ENCODE results near the gene COL5A1.
"Not testable (repeated sequence)": the region's sequence is repeated elsewhere in the genome, so short reads cannot be mapped to it uniquely, and the experiment has no call there.

The COL5A1 gene

DNA sequence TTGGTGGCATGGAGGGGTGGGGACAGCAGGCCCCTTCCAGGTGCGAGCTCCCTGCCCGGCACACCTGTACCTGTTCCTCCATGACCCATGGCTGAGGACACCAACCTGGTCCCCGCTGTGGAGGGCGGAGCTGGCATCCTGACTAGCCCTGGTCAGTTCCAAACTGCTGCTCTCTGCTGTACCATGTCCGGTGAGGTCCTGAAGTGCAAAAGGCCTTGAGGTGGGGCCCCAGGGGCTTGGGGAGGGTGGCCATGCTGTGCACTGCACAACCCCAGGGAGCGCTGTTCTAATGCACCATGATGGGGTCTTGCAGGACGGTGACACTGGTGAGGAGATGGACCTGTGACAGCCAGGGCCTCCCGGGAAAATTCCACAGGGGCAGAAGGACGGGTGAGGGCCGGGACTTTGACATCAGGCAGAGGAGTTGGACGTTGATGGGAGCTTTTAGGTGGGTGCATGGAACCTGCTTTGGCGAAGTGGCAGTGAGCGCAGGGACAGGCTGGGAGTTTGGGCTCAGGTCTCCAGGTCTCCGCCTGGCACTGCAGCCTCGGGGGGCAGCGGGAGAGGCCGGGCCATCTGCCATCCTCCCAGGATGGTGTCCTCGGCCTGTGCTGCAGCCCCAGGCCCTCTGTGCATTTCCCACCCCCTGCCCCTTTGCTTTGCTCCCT is 38.9 kb downstream of the COL5A1 start:
- no peak for DNase-seq

GRCh38 chr9:134681061-134681661 is 39.6 kb downstream of the COL5A1 start:
- DNase-seq: no peak

DNA sequence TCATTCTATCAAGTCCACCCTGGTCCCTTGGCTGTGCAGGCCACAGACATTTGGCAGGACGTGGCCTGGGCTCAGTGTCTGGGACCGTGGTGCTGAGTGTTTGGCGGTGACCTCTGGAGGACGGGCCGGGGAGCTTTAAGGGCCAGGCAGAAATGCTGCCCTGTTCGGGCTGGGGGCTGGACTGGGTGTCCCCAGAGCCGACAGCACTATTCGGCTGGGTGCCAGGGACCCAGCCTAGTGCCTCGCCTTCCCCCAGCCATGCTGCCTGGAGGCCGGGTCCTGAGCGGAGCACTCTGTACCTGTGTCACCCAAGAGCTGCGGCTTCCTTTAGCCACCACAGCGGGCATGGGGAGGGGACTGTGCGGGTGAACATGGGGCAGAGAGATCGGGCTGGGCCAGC is 40.4 kb downstream of the COL5A1 start:
- DNase-seq: no peak

GRCh38 chr9:134682651-134683364 is 41.2 kb downstream of the COL5A1 start:
- DNase-seq: no peak

GRCh38 chr9:134683714-134684374 is 42.2 kb downstream of the COL5A1 start:
- no peak for DNase-seq

- DNase-seq: no peak
Observed at GRCh38 chr9:134684375-134684723, 42.7 kb downstream of the COL5A1 start.

DNA sequence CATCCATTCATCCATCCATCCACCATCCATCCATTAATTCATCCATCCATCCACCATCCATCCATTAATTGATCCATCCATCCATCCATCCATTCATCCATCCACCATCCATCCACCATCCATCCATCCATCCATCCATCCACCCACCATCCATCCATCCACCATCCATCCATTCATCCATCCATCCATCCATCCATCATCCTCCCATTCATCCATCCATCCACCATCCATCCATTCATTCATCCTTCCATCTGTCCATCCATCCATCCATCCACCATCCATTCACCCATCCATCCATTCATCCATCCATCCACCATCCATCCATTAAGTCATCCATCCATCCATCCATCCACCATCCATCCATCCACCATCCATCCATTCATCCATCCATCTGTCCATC is 43.3 kb downstream of the COL5A1 start:
- DNase-seq: not testable (repeated sequence)

DNA sequence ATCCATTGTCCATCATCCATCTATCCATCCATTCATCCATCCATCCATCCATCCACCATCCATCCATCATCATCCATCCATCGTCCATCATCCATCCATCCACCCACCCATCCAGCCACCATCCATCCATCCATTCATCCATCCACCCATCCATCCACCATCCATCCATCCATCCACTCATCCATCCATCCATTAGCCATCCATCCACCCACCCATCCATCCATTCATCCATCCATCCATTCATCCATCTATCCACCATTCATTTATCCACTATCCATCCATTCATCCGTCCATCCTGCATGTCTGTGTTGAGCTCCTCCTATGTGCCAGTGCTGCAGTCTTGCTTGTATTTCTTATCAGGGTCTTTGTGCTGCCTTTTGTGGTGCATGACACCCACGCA is 44.2 kb downstream of the COL5A1 start:
- no peak for DNase-seq

GRCh38 chr9:134686896-134687295 is 45.3 kb downstream of the COL5A1 start:
- DNase-seq: no peak

- no peak for DNase-seq
Observed at GRCh38 chr9:134687556-134687955, 46.0 kb downstream of the COL5A1 start.

DNA sequence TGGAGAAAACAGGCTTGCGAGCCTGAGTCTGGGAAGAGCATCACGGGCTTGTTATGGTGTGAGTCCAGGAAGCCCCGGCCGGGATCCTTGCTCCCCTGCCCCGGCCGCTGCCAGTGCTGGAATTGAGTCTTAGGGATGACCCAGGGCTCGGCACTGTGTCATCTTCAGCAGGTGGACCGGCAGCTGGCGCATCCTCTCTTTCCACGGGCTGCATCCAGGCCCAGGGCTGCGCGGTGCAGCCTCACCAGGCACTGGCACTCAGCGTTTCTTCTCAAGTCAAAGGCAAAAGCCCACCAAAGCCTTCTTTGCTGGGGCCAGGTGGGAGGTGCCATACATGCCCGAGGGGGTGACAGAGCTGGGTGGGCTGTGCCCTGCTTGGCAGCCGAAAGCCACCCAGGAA is 46.6 kb downstream of the COL5A1 start:
- no peak for DNase-seq

GRCh38 chr9:134688661-134689320 is 47.2 kb downstream of the COL5A1 start:
- no peak for DNase-seq

- no peak for DNase-seq
Observed at GRCh38 chr9:134689321-134690181, 47.9 kb downstream of the COL5A1 start.

DNA sequence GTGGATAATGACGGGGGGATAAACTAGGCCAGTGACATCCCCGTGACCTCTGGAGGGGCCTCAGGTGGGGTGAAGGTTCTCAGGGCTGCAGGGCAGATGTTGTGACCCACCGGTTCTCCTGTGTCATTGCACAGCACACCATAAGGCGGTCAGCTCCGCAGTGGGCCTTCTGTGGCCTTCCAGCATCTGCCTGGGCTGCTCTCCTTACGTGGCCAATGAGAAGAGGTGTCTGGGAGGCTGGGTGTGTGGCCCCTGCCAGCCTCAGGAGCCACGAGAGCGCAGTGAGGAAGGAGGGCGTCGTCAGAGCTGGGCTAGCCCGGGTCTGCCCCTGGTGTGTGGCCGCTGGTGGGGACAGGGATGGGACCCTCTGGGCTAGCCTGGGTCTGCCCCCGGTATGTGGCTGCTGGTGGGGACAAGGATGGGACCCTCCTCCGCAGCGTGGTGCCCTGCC is 48.7 kb downstream of the COL5A1 start:
- no peak for DNase-seq

DNA sequence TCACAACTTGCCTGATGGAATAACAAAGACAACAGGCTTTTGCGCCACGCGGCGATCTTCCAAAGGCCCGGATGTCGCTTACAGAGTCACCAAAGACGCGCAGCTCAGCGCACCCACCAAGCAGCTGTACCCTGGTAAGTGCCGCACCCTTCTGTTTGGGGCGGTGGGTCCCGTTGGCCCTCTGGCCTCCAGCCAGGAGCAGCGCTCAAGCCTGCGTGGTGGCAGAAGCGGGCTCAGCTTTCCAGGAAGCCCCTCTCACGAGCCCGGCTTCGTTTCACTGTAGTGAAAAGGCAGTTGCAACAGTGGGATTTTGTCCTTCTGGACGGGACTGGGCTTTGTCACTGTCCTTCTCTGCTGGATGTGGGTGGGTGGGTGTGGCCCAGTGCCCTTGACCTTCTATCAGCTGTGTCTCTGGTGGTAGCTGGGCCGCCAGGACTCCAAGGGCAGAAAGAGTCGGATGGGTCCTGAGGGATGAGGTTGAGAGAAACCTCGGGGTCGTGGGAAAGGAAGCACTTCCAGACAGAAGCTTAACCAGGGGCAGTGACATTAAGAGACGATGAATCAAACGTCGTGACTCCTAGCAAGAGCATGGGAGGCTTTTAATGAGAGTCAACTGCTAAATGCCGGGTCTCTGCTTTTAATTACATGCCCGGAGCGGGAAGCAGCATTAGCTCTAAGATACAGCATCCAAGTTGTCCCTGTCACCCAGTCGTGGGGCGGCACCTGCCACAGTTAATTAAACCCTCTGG is 49.5 kb downstream of the COL5A1 start:
- DNase-seq: no peak

DNA sequence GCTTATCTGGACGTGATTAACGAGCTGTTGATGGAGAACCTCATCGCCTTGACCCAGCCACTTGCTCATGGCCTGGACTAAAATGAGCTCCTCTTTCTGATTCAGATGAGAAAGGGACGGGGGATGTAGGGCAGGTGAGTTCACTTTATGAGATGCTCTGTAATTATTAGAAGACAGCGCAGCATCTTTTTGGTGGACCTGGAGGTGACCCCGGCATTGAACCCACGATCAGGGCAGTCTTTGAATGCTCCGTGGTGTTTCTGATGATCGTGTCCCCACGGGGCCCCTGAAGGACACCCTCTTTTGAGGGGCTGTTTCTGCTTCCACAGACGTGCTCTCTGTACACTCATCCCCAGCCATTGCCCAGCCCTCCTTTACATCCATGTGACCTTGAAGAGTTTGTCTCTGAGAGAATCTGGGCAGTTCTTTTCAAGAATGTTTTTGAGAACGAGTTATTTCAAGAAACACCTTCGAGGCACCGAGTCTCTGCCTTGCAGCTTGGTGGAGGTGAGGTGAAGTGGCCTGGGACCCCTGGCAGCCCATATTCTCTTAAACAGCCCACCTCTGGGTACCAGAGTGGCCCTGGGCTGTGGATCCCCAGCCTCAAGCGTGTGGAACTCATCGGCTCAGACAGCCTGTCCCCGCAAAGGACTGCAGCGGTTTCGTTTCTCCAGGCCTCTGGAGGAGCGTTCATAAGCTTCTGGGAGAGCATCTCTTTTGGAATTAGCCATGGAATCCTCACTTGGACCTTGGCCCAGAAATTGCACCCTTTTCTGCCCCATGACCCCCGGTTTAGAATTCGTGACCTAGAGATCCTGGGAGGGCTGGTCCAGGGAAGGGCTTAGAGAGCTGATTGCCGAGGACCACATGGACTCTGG is 50.3 kb downstream of the COL5A1 start:
- no peak for DNase-seq

DNA sequence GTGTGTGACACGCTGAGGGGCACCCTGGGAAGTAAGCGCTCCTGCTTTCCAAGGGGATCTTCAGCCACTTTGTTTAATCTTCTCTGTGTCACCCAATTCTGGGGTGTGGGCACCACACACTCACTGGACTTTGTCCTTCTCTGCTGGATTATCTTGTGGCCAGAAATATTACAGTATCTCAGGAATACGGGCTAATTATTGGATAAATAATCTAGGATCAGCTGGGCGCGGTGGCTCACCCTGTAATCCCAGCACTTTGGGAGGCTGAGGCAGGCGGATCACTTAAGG is 50.9 kb downstream of the COL5A1 start:
- no peak for DNase-seq

DNA sequence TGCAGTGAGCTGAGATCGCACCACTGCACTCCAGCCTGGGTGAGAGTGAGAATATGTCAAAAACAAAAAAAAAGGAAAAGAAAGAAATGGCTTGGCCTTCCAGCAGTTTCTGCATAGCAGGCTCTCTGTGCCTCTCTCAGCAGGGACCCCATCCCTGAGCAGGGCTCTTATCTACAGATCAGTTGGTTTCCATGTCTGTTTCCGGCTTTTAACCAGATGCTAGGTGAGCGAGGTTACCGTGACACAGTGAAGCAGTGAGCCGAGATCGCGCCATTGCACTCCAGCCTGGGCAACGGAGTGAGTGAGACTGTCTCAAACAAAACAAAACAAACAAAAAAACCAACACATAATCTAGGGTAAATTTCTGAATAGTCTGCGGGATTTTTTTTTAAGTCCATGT is 51.4 kb downstream of the COL5A1 start:
- no peak for DNase-seq

DNA sequence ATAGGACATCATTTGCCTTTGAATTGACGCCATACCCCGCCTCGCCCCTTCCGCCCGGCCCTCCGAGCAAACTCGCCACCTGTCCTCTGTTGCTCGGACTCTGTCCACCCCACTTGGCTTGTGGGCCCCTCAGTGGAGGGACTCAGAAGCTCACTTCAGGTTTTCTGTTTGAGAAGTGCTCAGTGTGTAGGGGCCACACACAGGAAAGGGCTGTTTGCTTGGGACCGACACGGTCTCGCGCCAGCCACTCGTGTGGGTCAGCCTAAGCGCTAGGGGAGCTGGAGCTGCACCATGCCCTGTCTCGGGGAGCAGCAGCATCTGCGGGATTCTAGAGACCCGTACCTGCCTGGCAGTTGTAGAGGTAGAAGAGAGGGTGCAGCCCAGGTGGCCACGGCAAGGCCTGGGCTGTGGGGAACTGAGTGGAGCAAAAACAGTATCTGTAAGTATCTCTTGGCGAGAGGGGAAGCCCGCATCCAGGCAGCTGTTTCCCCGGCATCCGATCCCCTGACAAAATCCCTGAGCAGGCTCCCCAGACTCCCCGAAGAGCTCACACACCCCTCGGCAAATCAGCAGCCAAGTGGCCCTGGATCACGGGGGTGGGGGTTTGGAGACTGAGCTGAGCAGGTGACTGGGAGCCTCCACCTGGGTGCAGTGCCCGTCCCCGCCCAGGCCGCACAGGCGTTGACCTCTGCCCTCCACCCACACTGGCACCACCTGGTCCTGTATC is 52.2 kb downstream of the COL5A1 start:
- DNase-seq: no peak

GRCh38 chr9:134694368-134694665 is 52.7 kb downstream of the COL5A1 start:
- no peak for DNase-seq
